HCT116 (cell line): ENCODE data around the gene TMEM132C. TPM values are rescaled to one million over a fixed set of nuclear protein-coding genes. Genes with fewer than 3 reads are reported as not detected.

ENCODE experiments used
- ATAC-seq: fragments of 200-7000 bp; cut with Tn5 transposase; 2 replicates; pipeline ENCODE4 v1.9.1; 2020; ENCODE audit warnings: mild to moderate bottlenecking, moderate library complexity
- BruUV-seq: library from RNA; stranded (reverse); fragments of 400-500 nt; replicated peaks from 2 replicates; lab custom pipeline; 2021; lab: Mats Ljungman, UMichigan
- CTCF ChIA-PET: fragments of 300-600 bp; sonication (Branson Sonifier 250); formaldehyde crosslinking; loops from one replicate; lab custom pipeline; 2021; ENCODE audit warnings: antibody characterized with exemption; lab: Charles Lee
- POLR2A ChIA-PET: fragments of 300-600, 350-600 bp; sonication (Branson Sonifier 250); formaldehyde crosslinking; loops from one replicate; lab custom pipeline; 2021; ENCODE audit warnings: antibody characterized with exemption; lab: Charles Lee
- RAD21 ChIA-PET, 2 experiments: fragments of 300-600 bp; sonication (Branson Sonifier 250); formaldehyde crosslinking; loops; one replicate each; lab custom pipeline; 2023; ENCODE audit warnings: low total read pairs in 2 of 2; ENCODE audit not compliant: uncharacterized antibody in 2 of 2, unreplicated experiment in 2 of 2, low non-redundant PET in 1 of 2; lab: Charles Lee
- DNase-seq: peaks from one replicate; pipeline ENCODE4 v3.0.0-alpha.2; 2010; ENCODE audit warnings: low read depth, low spot score
- H2AFZ ChIP-seq: fragments of 200-600 bp; shearing (Covaris generic), sonication (generic); 2 replicates; pipeline ENCODE4 v1.6.1; 2017; ENCODE audit warnings: low read depth, mixed run types, mixed read lengths, antibody characterized with exemption, low read length; ENCODE audit not compliant: poor library complexity, severe bottlenecking
- H3K27ac ChIP-seq: 2 replicates; pipeline ENCODE4 v1.5.1; 2012; ENCODE audit warnings: low read depth, low read length
- H3K27me3 ChIP-seq: fragments of 200-600 bp; sonication (generic); 2 replicates; pipeline ENCODE4 v1.6.1; 2016; ENCODE audit warnings: mixed run types, low read length, mixed read lengths; ENCODE audit not compliant: insufficient read depth
- H3K36me3 ChIP-seq, 2 experiments: fragments of 200-500 bp in 1 of 2; fragments of 200-600 bp in 1 of 2; sonication (Bioruptor generic) in 1 of 2; sonication (generic) in 1 of 2; 2 replicates each; pipeline versions ENCODE4 v1.5.1 to v1.6.1; 2014 to 2016; ENCODE audit warnings: low read length in 2 of 2, inconsistent platforms in 1 of 2, mixed read lengths in 1 of 2, mixed run types in 1 of 2; ENCODE audit not compliant: insufficient read depth in 2 of 2, control insufficient read depth in 1 of 2
- H3K4me1 ChIP-seq, 2 experiments: fragments of 200-600 bp in 1 of 2; sonication (generic) in 1 of 2; 2 replicates each; pipeline versions ENCODE4 v1.5.1 to v1.6.1; 2012 to 2017; ENCODE audit warnings: low read length in 2 of 2, inconsistent platforms in 1 of 2, mild to moderate bottlenecking in 1 of 2, mixed read lengths in 1 of 2, mixed run types in 1 of 2, moderate library complexity in 1 of 2; ENCODE audit not compliant: insufficient read depth in 2 of 2, control insufficient read depth in 1 of 2
- H3K4me2 ChIP-seq: fragments of 200-600 bp; sonication (generic); 2 replicates; pipeline ENCODE4 v1.6.1; 2017; ENCODE audit warnings: mixed run types, low read length, mixed read lengths
- H3K4me3 ChIP-seq, 2 experiments: fragments of 200-600 bp in 1 of 2; sonication (generic) in 1 of 2; replicated peaks in 1 of 2; 2 replicates each; pipeline ENCODE4 v1.5.1; 2011 to 2016; ENCODE audit warnings: low read length in 2 of 2, control low read depth in 1 of 2, low read depth in 1 of 2, mild to moderate bottlenecking in 1 of 2, mixed read lengths in 1 of 2, mixed run types in 1 of 2
- H3K79me2 ChIP-seq: fragments of 200-600 bp; sonication (generic); 2 replicates; pipeline ENCODE4 v1.6.1; 2017; ENCODE audit warnings: mild to moderate bottlenecking, mixed run types, low read length, moderate library complexity, mixed read lengths; ENCODE audit not compliant: insufficient read depth
- H3K9ac ChIP-seq: fragments of 200-600 bp; sonication (generic); 2 replicates; pipeline ENCODE4 v1.6.1; 2016; ENCODE audit warnings: low read length, mixed read lengths
- H3K9me2 ChIP-seq: fragments of 200-600 bp; sonication (generic), shearing (Covaris generic); 2 replicates; pipeline ENCODE4 v1.6.1; 2017; ENCODE audit warnings: mixed run types, mild to moderate bottlenecking, moderate library complexity; ENCODE audit not compliant: insufficient read depth
- H3K9me3 ChIP-seq, 2 experiments: fragments of 200-500 bp in 1 of 2; fragments of 200-600 bp in 1 of 2; sonication (Bioruptor generic) in 1 of 2; sonication (generic) in 1 of 2; 2 replicates each; pipeline ENCODE4 v1.6.1; 2014 to 2017; ENCODE audit warnings: low read length in 2 of 2, mixed read lengths in 2 of 2, inconsistent platforms in 1 of 2, low read depth in 1 of 2, mild to moderate bottlenecking in 1 of 2, mixed run types in 1 of 2, moderate library complexity in 1 of 2; ENCODE audit not compliant: control insufficient read depth in 1 of 2, insufficient read depth in 1 of 2
- H4K20me1 ChIP-seq: fragments of 200-600 bp; sonication (generic), shearing (Covaris generic); 2 replicates; pipeline ENCODE4 v1.6.1; 2017; ENCODE audit warnings: mixed run types, mild to moderate bottlenecking, moderate library complexity; ENCODE audit not compliant: insufficient read depth
- EGR1 ChIP-seq: IDR thresholded peaks from 2 replicates; pipeline ENCODE4 v1.6.1; 2012; ENCODE audit warnings: low read depth
- FOSL1 ChIP-seq: IDR thresholded peaks from 2 replicates; pipeline ENCODE4 v1.6.1; 2012; ENCODE audit warnings: low read depth
- MAX ChIP-seq: IDR thresholded peaks from 2 replicates; pipeline ENCODE4 v1.6.1; 2012
- POLR2A ChIP-seq: IDR thresholded peaks from 2 replicates; pipeline ENCODE4 v1.7.0; 2011; ENCODE audit warnings: borderline replicate concordance; ENCODE audit not compliant: insufficient read depth, insufficient read length; ENCODE audit errors: extremely low read depth
- REST ChIP-seq: IDR thresholded peaks from 2 replicates; pipeline ENCODE4 v1.6.1; 2012; ENCODE audit warnings: low read depth
- intact Hi-C: fragments of 100-400 bp; cut with micrococcal nuclease; formaldehyde crosslinking; loops from 2 replicates; pipeline ENCODE4 v1.10.0; 2022
- total RNA-seq: library from RNA; stranded (reverse); gene quantifications from one replicate; pipeline ENCODE4 v1.2.1, GENCODE V29; 2021; ENCODE audit not compliant: unreplicated experiment

Gene TMEM132C
- total RNA-seq, 1 experiment from 2014 or later, result not detected

GRCh38 chr12:128387811-128388422, 120.9 kb downstream of the TMEM132C start (continued):
- TF ChIP-seq MAX (no peak), FOSL1 (no peak), EGR1 (no peak)

- no peak overlapping the region for H3K4me2 ChIP-seq
- H3K4me3 ChIP-seq, result no peak overlapping the region
- H3K27me3 ChIP-seq, result no peaks in the 10 kb centered on the region
- H3K9me3 ChIP-seq, result peaks cover 9 to 14% of the 10 kb centered on the region in 2 experiments; a peak in 2 of 4 replicates
- ChIA-PET POLR2A (no interaction called here), CTCF (no interaction called here), RAD21 (no interaction called here)
- TF ChIP-seq MAX (no peak), REST (no peak), POLR2A (no peak)
- BruUV-seq, result no TSS peak
- H3K36me3 ChIP-seq, result no peaks in the 10 kb centered on the region
- no peaks in the 10 kb centered on the region for H4K20me1 ChIP-seq
- H3K9ac ChIP-seq, result no peak overlapping the region
- H3K79me2 ChIP-seq, result no peaks in the 10 kb centered on the region
- intact Hi-C loops, result no loop called here
- H3K4me1 ChIP-seq, result no peaks in the 10 kb centered on the region
- no peaks in the 10 kb centered on the region for H3K9me2 ChIP-seq
- ATAC-seq, result no peak
- no peak overlapping the region for H3K27ac ChIP-seq
- H2AFZ ChIP-seq, result no peak overlapping the region
- no peak for DNase-seq
Observed at GRCh38 chr12:128388461-128389000, 121.6 kb downstream of the TMEM132C start.
